GM12864 (cell line): ENCODE data around the gene MYH10.

Source experiments
- DNase-seq: peaks from one replicate; pipeline ENCODE4 v3.0.0-alpha.2; 2011; ENCODE audit warnings: low read depth
- H3K4me3 ChIP-seq: 2 replicates; pipeline ENCODE4 v1.5.1; 2011; ENCODE audit warnings: mild to moderate bottlenecking, low read depth, low read length, control low read depth
- CTCF ChIP-seq: IDR thresholded peaks from 2 replicates; pipeline ENCODE4 v1.5.1; 2011; ENCODE audit warnings: low read depth, mild to moderate bottlenecking, moderate library complexity, low read length, control low read depth, inconsistent platforms; ENCODE audit errors: missing control alignments

MYH10 gene

GRCh38 chr17:8475227-8475626, 155.3 kb downstream of the MYH10 start:
- H3K4me3 ChIP-seq = no peak overlapping the region
- TF ChIP-seq CTCF = no peak
- DNase-seq = no peak

GRCh38 chr17:8474826-8475225, 155.7 kb downstream of the MYH10 start:
- DNase-seq = no peak

GRCh38 chr17:8473451-8474192, 156.9 kb downstream of the MYH10 start:
- H3K4me3 ChIP-seq = no peak overlapping the region
- no peak for TF ChIP-seq CTCF
- DNase-seq = no peak

More at GRCh38 chr17:8474826-8475225, 155.7 kb downstream of the MYH10 start:
- H3K4me3 ChIP-seq = no peak overlapping the region
- no peak for TF ChIP-seq CTCF

GRCh38 chr17:8472663-8473062, 157.9 kb downstream of the MYH10 start:
- DNase-seq = no peak
- TF ChIP-seq CTCF = no peak
- H3K4me3 ChIP-seq = no peak overlapping the region

GRCh38 chr17:8470447-8471047, 160.0 kb downstream of the MYH10 start:
- no peak for DNase-seq
- no peak overlapping the region for H3K4me3 ChIP-seq
- no peak for TF ChIP-seq CTCF

GRCh38 chr17:8469964-8470363, 160.6 kb downstream of the MYH10 start:
- DNase-seq = no peak
- no peak for TF ChIP-seq CTCF
- no peak overlapping the region for H3K4me3 ChIP-seq

- no peak for TF ChIP-seq CTCF
- H3K4me3 ChIP-seq = no peak overlapping the region
- DNase-seq = no peak
These were observed 161.5 kb downstream of the MYH10 start for GRCh38 chr17:8468980-8469379.
